ENCODE data around the gene PDZRN3.

PDZRN3 gene

GRCh38 chr3:73379465-73379864 is 245.3 kb downstream of the PDZRN3 start:
- no peak for DNase-seq

- DNase-seq: no peak
Observed at GRCh38 chr3:73378207-73378606, 246.5 kb downstream of the PDZRN3 start.

- peak in 1 of 2 experiments; percentile 5 for DNase-seq
Observed at GRCh38 chr3:73365756-73366397, 258.9 kb downstream of the PDZRN3 start.

GRCh38 chr3:73364517-73364916 is 260.2 kb downstream of the PDZRN3 start:
- DNase-seq: no peak

GRCh38 chr3:73363093-73363492 is 261.6 kb downstream of the PDZRN3 start:
- no peak for DNase-seq

GRCh38 chr3:73361591-73361990 is 263.1 kb downstream of the PDZRN3 start:
- no peak for DNase-seq

- DNase-seq: no peak
Observed at GRCh38 chr3:73353649-73354217, 271.0 kb downstream of the PDZRN3 start.

DNA sequence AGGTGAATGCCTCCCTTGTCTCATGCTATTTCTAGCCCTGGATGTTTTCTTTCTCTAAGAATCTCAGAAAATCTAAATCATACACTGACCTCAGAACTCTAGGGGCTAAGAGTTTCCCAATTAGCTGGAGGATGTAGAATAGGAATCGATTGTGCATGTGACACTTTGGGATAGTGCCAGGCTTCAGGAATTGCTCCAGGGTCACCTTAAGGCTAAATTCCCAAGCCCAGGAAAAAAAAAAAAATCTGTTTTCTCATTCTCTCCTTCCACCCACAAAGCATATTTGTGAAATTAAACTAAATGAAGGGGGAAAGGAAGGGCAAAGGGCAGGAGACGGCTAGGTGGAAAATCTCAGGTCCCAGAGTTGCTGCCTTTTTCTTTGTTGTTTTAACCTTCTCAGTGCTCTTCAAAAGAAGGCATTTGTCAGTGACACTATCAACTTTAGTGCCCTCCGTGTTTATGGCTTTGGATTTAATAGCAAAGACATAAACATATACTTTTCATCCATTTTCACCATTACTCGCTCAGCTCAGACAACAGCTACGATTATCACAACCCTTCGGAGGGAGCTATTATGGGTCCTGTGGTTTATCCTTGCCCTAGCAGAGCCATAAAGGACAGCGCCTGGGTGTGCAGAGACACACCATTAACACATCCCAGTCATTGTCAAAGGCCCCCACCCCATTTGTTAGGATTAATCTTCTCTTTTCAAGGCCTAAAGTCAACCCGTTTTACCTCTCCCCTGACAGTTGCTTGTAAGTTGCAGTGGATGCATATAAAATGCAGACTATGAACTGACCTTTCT is 271.7 kb downstream of the PDZRN3 start:
- DNase-seq: no peak

DNA sequence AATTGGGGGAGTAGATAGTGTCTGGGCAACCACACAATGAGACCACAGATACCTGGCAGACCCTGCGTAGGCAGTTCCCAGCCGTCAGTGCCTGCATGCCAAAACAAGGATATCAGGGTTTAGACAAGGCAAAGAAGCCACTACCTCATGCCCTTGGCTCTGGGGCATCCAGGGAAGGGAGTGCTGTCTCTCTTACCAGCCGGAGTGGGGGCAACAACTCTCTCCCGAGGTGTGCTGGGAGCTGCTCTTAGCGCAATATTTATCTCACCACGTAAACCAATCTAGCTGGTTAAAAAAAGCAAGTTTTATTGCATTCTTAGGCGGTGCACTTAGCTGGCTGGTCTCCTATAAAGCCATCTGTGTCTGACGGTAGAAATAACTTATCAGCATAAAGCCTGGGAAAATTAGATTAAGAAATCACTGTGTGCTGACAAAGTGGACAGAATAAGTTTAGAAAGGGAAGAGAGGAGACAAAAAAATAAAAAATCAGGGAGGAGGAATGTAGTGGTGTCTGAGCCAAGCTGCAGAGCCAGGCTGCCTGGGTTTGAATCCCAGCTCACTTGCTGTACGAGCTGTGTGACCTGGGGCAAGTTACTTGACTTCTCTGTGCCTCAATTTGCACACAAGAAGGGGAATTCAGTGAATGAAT is 273.2 kb downstream of the PDZRN3 start:
- DNase-seq: no peak

DNA sequence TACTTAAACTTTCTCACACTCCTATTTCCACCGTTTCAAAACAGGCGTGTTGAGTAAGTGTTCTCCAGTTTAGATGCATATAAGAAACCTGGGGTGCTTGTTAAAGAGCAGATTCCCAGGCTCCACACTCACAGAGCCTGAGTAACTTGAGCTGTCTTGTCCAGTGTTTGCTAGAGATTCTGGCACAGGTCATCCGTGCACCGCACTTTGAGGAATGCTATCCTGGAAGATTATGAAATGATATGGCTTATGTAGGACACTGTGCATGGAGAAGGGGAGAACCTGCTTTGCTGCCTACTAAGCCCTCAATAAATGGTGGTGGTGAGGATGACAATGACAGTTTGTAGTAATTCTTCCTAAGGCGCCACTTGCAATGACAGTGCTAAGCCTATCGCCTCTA is 273.7 kb downstream of the PDZRN3 start:
- DNase-seq: no peak

DNA sequence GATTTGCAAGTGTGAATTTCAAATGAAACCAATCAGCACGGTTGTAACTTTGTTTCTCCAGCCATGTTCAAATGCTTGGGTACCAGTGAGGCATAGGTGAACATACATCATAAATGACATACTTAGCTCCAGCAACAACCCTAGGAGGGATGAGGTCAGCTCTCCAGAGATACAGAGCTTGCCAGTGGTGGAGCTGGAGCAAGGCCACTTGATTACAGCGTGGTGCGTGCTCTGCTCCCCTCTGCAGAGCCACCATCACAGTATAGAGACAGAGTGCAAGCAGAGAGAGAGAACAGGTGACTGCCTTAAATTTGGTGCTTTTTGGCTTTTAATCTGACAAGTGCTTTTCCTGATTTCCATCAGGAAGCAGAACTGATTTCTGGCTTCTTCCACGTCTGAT is 275.1 kb downstream of the PDZRN3 start:
- DNase-seq: no peak

GRCh38 chr3:73342077-73342476 is 282.7 kb downstream of the PDZRN3 start:
- no peak for DNase-seq

DNA sequence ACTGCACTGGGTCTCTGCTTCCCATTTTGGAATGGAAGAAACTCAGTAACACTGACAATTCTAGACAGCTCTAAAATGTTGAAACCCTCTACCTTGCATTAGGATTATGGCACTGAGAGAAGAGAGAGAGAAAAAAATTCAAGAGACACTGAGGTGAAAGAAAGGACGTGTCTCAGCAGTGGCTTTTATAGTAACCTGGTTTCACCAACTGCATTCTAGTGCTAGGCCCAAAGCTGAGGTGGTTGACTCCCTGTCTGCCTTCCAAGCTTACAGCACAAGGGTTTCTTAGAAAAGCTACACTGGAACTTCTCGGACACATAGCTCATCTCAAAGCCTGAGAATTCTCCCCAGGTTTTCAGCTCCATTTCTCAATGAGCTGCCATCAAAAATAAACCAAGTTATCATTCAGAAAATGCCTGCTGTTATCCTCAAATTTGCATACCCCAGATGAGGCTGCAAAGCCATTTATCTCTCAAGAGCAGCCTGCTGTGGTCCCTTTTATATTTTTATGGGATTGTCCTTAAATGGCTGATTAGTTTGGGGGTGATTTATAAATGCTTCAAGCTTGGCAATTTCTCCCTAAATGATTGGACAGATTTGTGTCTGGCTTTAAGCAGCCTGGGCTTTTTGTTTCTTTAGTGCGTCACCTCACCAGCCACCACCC is 283.3 kb downstream of the PDZRN3 start:
- no peak for DNase-seq

DNA sequence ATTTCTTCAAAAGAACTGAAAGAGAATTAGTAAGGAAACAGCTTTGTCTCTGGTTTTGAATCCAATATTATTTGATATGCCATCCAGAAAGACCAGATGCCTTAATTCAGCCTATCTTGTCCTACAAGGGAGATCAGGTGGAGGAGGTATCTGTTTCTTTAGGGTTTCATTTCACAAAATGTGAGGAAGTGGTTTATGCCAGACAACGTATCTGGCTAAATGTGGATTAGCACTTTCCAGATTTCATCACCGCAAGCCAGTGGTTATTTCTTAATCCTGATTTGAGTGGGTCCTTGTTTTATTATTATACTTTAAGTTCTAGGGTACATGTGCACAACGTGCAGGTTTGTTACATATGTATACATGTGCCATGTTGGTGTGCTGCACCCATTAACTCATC is 292.2 kb downstream of the PDZRN3 start:
- no peak for DNase-seq
